IMR-90 (cell line): Measurements from ENCODE around the gene DAD1. TPM values are rescaled to one million over a fixed set of nuclear protein-coding genes. Genes with fewer than 3 reads are reported as not detected.

ENCODE experiments used
- ATAC-seq: fragments of 200-7000 bp; cut with Tn5 transposase; 2 replicates; pipeline ENCODE4 v1.9.1; 2020; ENCODE audit warnings: low read depth, mild to moderate bottlenecking, moderate library complexity
- BruUV-seq: library from RNA; stranded (reverse); fragments of 400-500 nt; replicated peaks from 2 replicates; lab custom pipeline; 2021; lab: Mats Ljungman, UMichigan
- CTCF ChIA-PET: fragments of 300-600 bp; formaldehyde crosslinking; extraction: SDS; loops from one replicate; lab custom pipeline; 2021; ENCODE audit warnings: antibody characterized with exemption; lab: Yijun Ruan, JAX
- POLR2A ChIA-PET: fragments of 300-600 bp; sonication (Branson Sonifier 250); formaldehyde crosslinking; loops from one replicate; lab custom pipeline; 2022; ENCODE audit warnings: antibody characterized with exemption; ENCODE audit not compliant: unreplicated experiment; lab: Charles Lee
- DNase-seq: peaks from one replicate; pipeline ENCODE4 v3.0.0; 2013
- H2AFZ ChIP-seq: replicated peaks from 2 replicates; pipeline ENCODE3; 2013; ENCODE audit warnings: low read length, mild to moderate bottlenecking; ENCODE audit not compliant: poor library complexity
- H2AK5ac ChIP-seq: 2 replicates; pipeline ENCODE4 v1.6.1; 2013; ENCODE audit warnings: low read depth, low read length, inconsistent platforms
- H2AK9ac ChIP-seq: replicated peaks from 2 replicates; pipeline ENCODE3; 2013; ENCODE audit warnings: mild to moderate bottlenecking, low read depth, low read length, moderate library complexity; ENCODE audit not compliant: poor library complexity
- H2BK120ac ChIP-seq: 2 replicates; pipeline ENCODE4 v1.6.1; 2013; ENCODE audit warnings: low read depth, low read length, inconsistent platforms
- H2BK15ac ChIP-seq: 3 replicates; pipeline ENCODE4 v1.6.1; 2013; ENCODE audit warnings: low read depth, low read length, inconsistent platforms
- H2BK20ac ChIP-seq: 2 replicates; pipeline ENCODE4 v1.6.1; 2013; ENCODE audit warnings: low read depth, mild to moderate bottlenecking, inconsistent platforms, low read length, moderate library complexity
- H2BK5ac ChIP-seq: 2 replicates; pipeline ENCODE4 v1.6.1; 2013; ENCODE audit warnings: mild to moderate bottlenecking, low read depth, low read length, inconsistent platforms; ENCODE audit not compliant: poor library complexity, severe bottlenecking
- H3K14ac ChIP-seq: replicated peaks from 2 replicates; pipeline ENCODE4 v1.6.1; 2013; ENCODE audit warnings: low read depth, low read length, inconsistent platforms
- H3K18ac ChIP-seq: 2 replicates; pipeline ENCODE4 v1.6.1; 2013; ENCODE audit warnings: low read depth, low read length, control low read depth
- H3K23ac ChIP-seq: 2 replicates; pipeline ENCODE4 v1.6.1; 2013; ENCODE audit warnings: low read depth, low read length, inconsistent platforms
- H3K27ac ChIP-seq: 2 replicates; pipeline ENCODE4 v1.5.1; 2013; ENCODE audit warnings: mild to moderate bottlenecking, control low read depth, low read length; ENCODE audit not compliant: insufficient read depth
- H3K27me3 ChIP-seq: 2 replicates; pipeline ENCODE4 v1.6.1; 2013; ENCODE audit warnings: low read length; ENCODE audit not compliant: control insufficient read depth, insufficient read depth
- H3K36me3 ChIP-seq: 2 replicates; pipeline ENCODE4 v1.6.1; 2013; ENCODE audit warnings: low read length, mixed read lengths; ENCODE audit not compliant: control insufficient read depth, insufficient read depth
- H3K4ac ChIP-seq: 2 replicates; pipeline ENCODE4 v1.6.1; 2013; ENCODE audit warnings: low read depth, low read length, inconsistent platforms
- H3K4me1 ChIP-seq: 2 replicates; pipeline ENCODE4 v1.6.1; 2013; ENCODE audit warnings: low read length, mixed read lengths; ENCODE audit not compliant: control insufficient read depth, insufficient read depth
- H3K4me2 ChIP-seq: 2 replicates; pipeline ENCODE4 v1.6.1; 2013; ENCODE audit warnings: low read depth, mild to moderate bottlenecking, control low read depth, low read length, moderate library complexity
- H3K4me3 ChIP-seq: 2 replicates; pipeline ENCODE4 v1.5.1; 2013; ENCODE audit warnings: low read depth, mild to moderate bottlenecking, control low read depth, low read length, moderate library complexity; ENCODE audit not compliant: insufficient read depth
- H3K56ac ChIP-seq: 2 replicates; pipeline ENCODE4 v1.6.1; 2013; ENCODE audit warnings: low read length, inconsistent platforms; ENCODE audit not compliant: insufficient read depth; ENCODE audit errors: extremely low read depth
- H3K79me1 ChIP-seq, 2 experiments: 2 replicates each; pipeline ENCODE4 v1.6.1; 2013; ENCODE audit warnings: low read length in 2 of 2, inconsistent platforms in 1 of 2, low read depth in 1 of 2
- H3K9ac ChIP-seq: 2 replicates; pipeline ENCODE4 v1.6.1; 2013; ENCODE audit warnings: low read depth, low read length, control low read depth
- H3K9me1 ChIP-seq: 2 replicates; pipeline ENCODE4 v1.6.1; 2013; ENCODE audit warnings: low read length, inconsistent platforms; ENCODE audit not compliant: insufficient read depth
- H3K9me3 ChIP-seq: 2 replicates; pipeline ENCODE4 v1.6.1; 2013; ENCODE audit warnings: low read length; ENCODE audit not compliant: control insufficient read depth, insufficient read depth
- H4K20me1 ChIP-seq: 2 replicates; pipeline ENCODE4 v1.6.1; 2013; ENCODE audit warnings: low read length, inconsistent platforms; ENCODE audit not compliant: insufficient read depth
- H4K5ac ChIP-seq: 2 replicates; pipeline ENCODE4 v1.6.1; 2013; ENCODE audit warnings: mild to moderate bottlenecking, low read depth, low read length, control low read depth
- H4K8ac ChIP-seq, 2 experiments: 2 replicates each; pipeline ENCODE4 v1.6.1; 2013; ENCODE audit warnings: low read depth in 2 of 2, low read length in 2 of 2, control low read depth in 1 of 2, inconsistent platforms in 1 of 2
- H4K91ac ChIP-seq: 2 replicates; pipeline ENCODE4 v1.6.1; 2013; ENCODE audit warnings: low read depth, low read length, inconsistent platforms; ENCODE audit not compliant: insufficient read depth
- BHLHE40 ChIP-seq: fragments of 150-350 bp; IDR thresholded peaks from 2 replicates; pipeline ENCODE4 v1.6.1; 2016; ENCODE audit warnings: mild to moderate bottlenecking, low read depth, low read length
- CEBPB ChIP-seq: IDR thresholded peaks from 2 replicates; pipeline ENCODE4 v1.6.1; 2012; ENCODE audit warnings: low read depth, low read length, improper control_type of control experiment
- CHD1 ChIP-seq: IDR thresholded peaks from 2 replicates; pipeline ENCODE4 v1.6.1; 2012; ENCODE audit warnings: low read depth, low read length, improper control_type of control experiment
- FOS ChIP-seq: fragments of 150-350 bp; IDR thresholded peaks from 2 replicates; pipeline ENCODE4 v1.6.1; 2016; ENCODE audit warnings: low read depth, low read length
- MAFK ChIP-seq: IDR thresholded peaks from 2 replicates; pipeline ENCODE4 v1.6.1; 2012; ENCODE audit warnings: low read depth, low read length, improper control_type of control experiment
- MAZ ChIP-seq: IDR thresholded peaks from 2 replicates; pipeline ENCODE4 v1.6.1; 2012; ENCODE audit warnings: low read depth, mild to moderate bottlenecking, low read length, improper control_type of control experiment, moderate library complexity, borderline replicate concordance
- MXI1 ChIP-seq: IDR thresholded peaks from 2 replicates; pipeline ENCODE4 v1.6.1; 2012; ENCODE audit warnings: low read depth, mild to moderate bottlenecking, low read length, moderate library complexity, borderline replicate concordance
- NFE2L2 ChIP-seq: fragments of 150-350 bp; IDR thresholded peaks from 2 replicates; pipeline ENCODE4 v1.6.1; 2016; ENCODE audit warnings: low read depth, mild to moderate bottlenecking, low read length
- POLR2A ChIP-seq: IDR thresholded peaks from 2 replicates; pipeline ENCODE4 v1.6.1; 2012; ENCODE audit warnings: mild to moderate bottlenecking, low read depth, low read length
- RAD21 ChIP-seq: IDR thresholded peaks from 2 replicates; pipeline ENCODE4 v1.6.1; 2012; ENCODE audit warnings: low read length, improper control_type of control experiment
- RCOR1 ChIP-seq: IDR thresholded peaks from 2 replicates; pipeline ENCODE4 v1.6.1; 2012; ENCODE audit warnings: mild to moderate bottlenecking, low read length, improper control_type of control experiment; ENCODE audit not compliant: insufficient replicate concordance
- RFX5 ChIP-seq: IDR thresholded peaks from 2 replicates; pipeline ENCODE4 v1.8.0; 2012; ENCODE audit warnings: low read depth, mild to moderate bottlenecking, low read length, moderate library complexity
- SMC3 ChIP-seq: fragments of 150-350 bp; IDR thresholded peaks from 2 replicates; pipeline ENCODE4 v1.6.1; 2016; ENCODE audit warnings: low read depth, mild to moderate bottlenecking, antibody characterized with exemption, low read length, moderate library complexity
- WGBS, 2 experiments: methylation state at CpG; one replicate each; pipeline versions ENCODE4 v1.1.5 to v1.1.7; 2013; ENCODE audit warnings: missing lambda C conversion rate in 2 of 2; ENCODE audit not compliant: insufficient read length in 1 of 2; ENCODE audit errors: extremely low coverage in 2 of 2; 5-methylcytosine and 5-hydroxymethylcytosine counted together
- dilution Hi-C: fragments of 300-500 bp; cut with HindIII; formaldehyde crosslinking; loops from one replicate; pipeline ENCODE4 v1.14.3; 2018; ENCODE audit warnings: low sequenced_read_pairs; ENCODE audit not compliant: unreplicated experiment
- in situ Hi-C: fragments of 300-500 bp; cut with MboI; formaldehyde crosslinking; loops from 3 replicates; pipeline ENCODE4 v1.14.3; 2019; ENCODE audit warnings: low sequenced_read_pairs, inconsistent platforms, mixed read lengths
- intact Hi-C: fragments of 100-400 bp; cut with micrococcal nuclease; formaldehyde crosslinking; loops from 2 replicates; pipeline ENCODE4 v1.10.0; 2022
- polyA plus RNA-seq, 3 experiments: library from polyadenylated mRNA; depleted of rRNA; stranded (reverse); fragments of >200 nt; gene quantifications; 2 replicates each; pipeline ENCODE4 v1.2.3, GENCODE V29; 2012; ENCODE audit warnings: low replicate concordance in 1 of 3
- total RNA-seq: library from RNA; depleted of rRNA; stranded (reverse); fragments of >200 nt; gene quantifications from 2 replicates; pipeline ENCODE4 v1.2.3, GENCODE V29; 2012
- TF ChIP-seq, protein P1 (sequence below): conservative IDR thresholded peaks from 2 replicates; pipeline ENCODE4 v1.5.1; 2012; ENCODE audit warnings: mild to moderate bottlenecking, low read depth, low read length, improper control_type of control experiment
- TF ChIP-seq, protein P2 (sequence below): fragments of 150-350 bp; IDR thresholded peaks from 2 replicates; pipeline ENCODE4 v1.6.1; 2017; ENCODE audit warnings: mild to moderate bottlenecking, antibody characterized with exemption, low read length, low read depth
- TF ChIP-seq, protein P3 (sequence below): fragments of 150-350 bp; IDR thresholded peaks from 2 replicates; pipeline ENCODE4 v1.6.1; 2016; ENCODE audit warnings: low read depth, mild to moderate bottlenecking, low read length, moderate library complexity, borderline replicate concordance

The DAD1 gene
- total and polyA plus RNA-seq, 2 of the 4 experiments (the other 2 are of a cell fraction), result 396 to 496 TPM

DNA sequence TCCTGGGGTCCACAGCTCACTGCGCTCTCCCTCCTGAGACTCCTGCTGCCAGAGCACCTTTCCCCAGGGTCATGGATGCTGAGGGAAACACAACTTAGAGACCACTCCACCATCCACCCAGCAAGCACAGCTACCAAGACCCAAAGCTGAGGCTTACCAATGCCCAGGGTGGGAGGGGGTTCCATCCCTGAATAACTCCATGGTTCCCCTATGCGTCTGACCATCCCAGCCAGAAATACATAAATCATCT is 36.3 kb downstream of the DAD1 start:
- Histone ChIP-seq H4K5ac (no peak overlapping the region), H4K8ac (no peak overlapping the region), H3K27ac (no peak overlapping the region), H3K9me3 (no peaks in the 10 kb centered on the region), H2AFZ (no peak overlapping the region), H3K9ac (no peak overlapping the region), H3K36me3 (no peaks in the 10 kb centered on the region), H2AK5ac (no peak overlapping the region), H2AK9ac (peak overlapping the region; percentile 12), H3K9me1 (peaks cover 28% of the 10 kb centered on the region), H3K4me1 (peaks cover 26% of the 10 kb centered on the region), H3K4ac (no peak overlapping the region), H4K20me1 (no peaks in the 10 kb centered on the region), H2BK15ac (no peak overlapping the region), H2BK5ac (no peak overlapping the region), H4K91ac (no peak overlapping the region), H2BK120ac (no peak overlapping the region), H3K79me1 (no peaks in the 10 kb centered on the region), H3K14ac (no peak overlapping the region), H3K23ac (no peak overlapping the region), H2BK20ac (no peak overlapping the region), H3K56ac (no peak overlapping the region), H3K4me2 (no peak overlapping the region), H3K18ac (no peak overlapping the region), H3K4me3 (no peak overlapping the region), H3K27me3 (peaks cover 4% of the 10 kb centered on the region; the same call in 1 of the 2 replicates)
- in situ Hi-C loops, result loop anchor here (10.0 kb wide), 2 partner anchors 212 to 512 kb away; partner anchors contain the start of gene OXA1L
- no peak for DNase-seq
- dilution Hi-C loops, result no loop called here
- ATAC-seq, result no peak
- POLR2A ChIA-PET, result no interaction called here
- CTCF ChIA-PET, result interaction anchor here (0.6 kb wide), 2 partner anchors 298 to 1005 kb away, joined by 4 to 6 read pairs; no protein-coding TSS in a partner anchor
- no peak for TF ChIP-seq SMC3
- TF ChIP-seq BHLHE40, result no peak
- TF ChIP-seq POLR2A, result no peak
- no peak for TF ChIP-seq RAD21
- TF ChIP-seq CEBPB, result no peak
- no peak for TF ChIP-seq MAZ
- TF ChIP-seq CHD1, result no peak
- TF ChIP-seq, protein P1, sequence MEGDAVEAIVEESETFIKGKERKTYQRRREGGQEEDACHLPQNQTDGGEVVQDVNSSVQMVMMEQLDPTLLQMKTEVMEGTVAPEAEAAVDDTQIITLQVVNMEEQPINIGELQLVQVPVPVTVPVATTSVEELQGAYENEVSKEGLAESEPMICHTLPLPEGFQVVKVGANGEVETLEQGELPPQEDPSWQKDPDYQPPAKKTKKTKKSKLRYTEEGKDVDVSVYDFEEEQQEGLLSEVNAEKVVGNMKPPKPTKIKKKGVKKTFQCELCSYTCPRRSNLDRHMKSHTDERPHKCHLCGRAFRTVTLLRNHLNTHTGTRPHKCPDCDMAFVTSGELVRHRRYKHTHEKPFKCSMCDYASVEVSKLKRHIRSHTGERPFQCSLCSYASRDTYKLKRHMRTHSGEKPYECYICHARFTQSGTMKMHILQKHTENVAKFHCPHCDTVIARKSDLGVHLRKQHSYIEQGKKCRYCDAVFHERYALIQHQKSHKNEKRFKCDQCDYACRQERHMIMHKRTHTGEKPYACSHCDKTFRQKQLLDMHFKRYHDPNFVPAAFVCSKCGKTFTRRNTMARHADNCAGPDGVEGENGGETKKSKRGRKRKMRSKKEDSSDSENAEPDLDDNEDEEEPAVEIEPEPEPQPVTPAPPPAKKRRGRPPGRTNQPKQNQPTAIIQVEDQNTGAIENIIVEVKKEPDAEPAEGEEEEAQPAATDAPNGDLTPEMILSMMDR, result no peak
- TF ChIP-seq, protein P2, sequence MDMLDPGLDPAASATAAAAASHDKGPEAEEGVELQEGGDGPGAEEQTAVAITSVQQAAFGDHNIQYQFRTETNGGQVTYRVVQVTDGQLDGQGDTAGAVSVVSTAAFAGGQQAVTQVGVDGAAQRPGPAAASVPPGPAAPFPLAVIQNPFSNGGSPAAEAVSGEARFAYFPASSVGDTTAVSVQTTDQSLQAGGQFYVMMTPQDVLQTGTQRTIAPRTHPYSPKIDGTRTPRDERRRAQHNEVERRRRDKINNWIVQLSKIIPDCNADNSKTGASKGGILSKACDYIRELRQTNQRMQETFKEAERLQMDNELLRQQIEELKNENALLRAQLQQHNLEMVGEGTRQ, result no peak
- TF ChIP-seq NFE2L2, result no peak
- no peak for TF ChIP-seq MXI1
- no peak for TF ChIP-seq MAFK
- no peak for TF ChIP-seq FOS
- TF ChIP-seq RFX5, result no peak
- no peak for TF ChIP-seq RCOR1
- TF ChIP-seq, protein P3, sequence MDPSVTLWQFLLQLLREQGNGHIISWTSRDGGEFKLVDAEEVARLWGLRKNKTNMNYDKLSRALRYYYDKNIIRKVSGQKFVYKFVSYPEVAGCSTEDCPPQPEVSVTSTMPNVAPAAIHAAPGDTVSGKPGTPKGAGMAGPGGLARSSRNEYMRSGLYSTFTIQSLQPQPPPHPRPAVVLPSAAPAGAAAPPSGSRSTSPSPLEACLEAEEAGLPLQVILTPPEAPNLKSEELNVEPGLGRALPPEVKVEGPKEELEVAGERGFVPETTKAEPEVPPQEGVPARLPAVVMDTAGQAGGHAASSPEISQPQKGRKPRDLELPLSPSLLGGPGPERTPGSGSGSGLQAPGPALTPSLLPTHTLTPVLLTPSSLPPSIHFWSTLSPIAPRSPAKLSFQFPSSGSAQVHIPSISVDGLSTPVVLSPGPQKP, result no peak
- no TSS peak for BruUV-seq
- no CpG with 5 or more reads among the region's 2 CpGs for WGBS, 2 experiments
- intact Hi-C loops, result loop anchor here (10.0 kb wide), 2 partner anchors 238 to 752 kb away; partner anchors contain the start of genes BCL2L2 and PPP1R3E
